Measurements from ENCODE around the gene CHCHD10. TPM values are rescaled to one million over a fixed set of nuclear protein-coding genes. Genes with fewer than 3 reads are reported as not detected.
A peak's percentile ranks its signal among the peaks of the same experiment; 100 is the strongest.
"Not testable (repeated sequence)": the region's sequence is repeated elsewhere in the genome, so short reads cannot be mapped to it uniquely, and the experiment has no call there.

CHCHD10 gene
- polyA plus RNA-seq, 3 donors, result 62.2 to 122 (median 98.4) TPM

- not testable (repeated sequence) for DNase-seq (ENCODE audit: extremely low read depth in 1 of 11, low read depth in 9 of 11, low spot score in 4 of 11)
Observed at GRCh38 chr22:23728108-23728507, 39.7 kb downstream of the CHCHD10 start.

- DNase-seq (ENCODE audit: extremely low read depth in 1 of 11, low read depth in 9 of 11, low spot score in 4 of 11), result no peak
Observed at GRCh38 chr22:23722724-23723123, 45.0 kb downstream of the CHCHD10 start.

GRCh38 chr22:23722160-23722559 lies 45.6 kb downstream of the CHCHD10 start:
- DNase-seq (ENCODE audit: extremely low read depth in 1 of 11, low read depth in 9 of 11, low spot score in 4 of 11), result no peak

- no peak for DNase-seq (ENCODE audit: extremely low read depth in 1 of 11, low read depth in 9 of 11, low spot score in 4 of 11)
Observed at GRCh38 chr22:23720855-23721254, 46.9 kb downstream of the CHCHD10 start.

- peak in 1 of 11 donors; percentile 9 for DNase-seq (ENCODE audit: extremely low read depth in 1 of 11, low read depth in 9 of 11, low spot score in 4 of 11)
Observed at GRCh38 chr22:23718371-23719165, 49.2 kb downstream of the CHCHD10 start.

- DNase-seq (ENCODE audit: extremely low read depth in 1 of 11, low read depth in 9 of 11, low spot score in 4 of 11), result peak; percentile 64 to 84 (median 80)
Observed at GRCh38 chr22:23716811-23717801, 50.7 kb downstream of the CHCHD10 start.

Other genes starting within 250 kb of the CHCHD10 start
- 1 to 10 TPM in 1 of 3 donors, under 1 TPM in 2; 0.28 to 1.9 (median 0.88) TPM for gene IGLL1, start 187.7 kb downstream of the CHCHD10 start, polyA plus RNA-seq (ENCODE audit: insufficient read length in 3 of 3)
- gene DRICH1, start 135.7 kb downstream of the CHCHD10 start, polyA plus RNA-seq (ENCODE audit: insufficient read length in 3 of 3), result 1 to 10 TPM; 1.9 to 3.3 (median 2.9) TPM
- 1 to 10 TPM; 2.3 to 6.7 (median 2.8) TPM for gene RGL4, start 77.0 kb downstream of the CHCHD10 start, polyA plus RNA-seq (ENCODE audit: insufficient read length in 3 of 3)
- 1 to 10 TPM; 5.9 to 7.6 (median 5.9) TPM for gene ZNF70, start 16.9 kb downstream of the CHCHD10 start, polyA plus RNA-seq (ENCODE audit: insufficient read length in 3 of 3)
- gene VPREB3, start 13.5 kb downstream of the CHCHD10 start, polyA plus RNA-seq (ENCODE audit: insufficient read length in 3 of 3), result 1 to 10 TPM in 1 of 3 donors, under 1 TPM in 2; 0.50 to 1.2 (median 0.96) TPM
- gene C22orf15, start 5.0 kb downstream of the CHCHD10 start, polyA plus RNA-seq (ENCODE audit: insufficient read length in 3 of 3), result 1 to 10 TPM; 2.4 to 3.5 (median 3.2) TPM
- 10 to 100 TPM; 16.8 to 21.6 (median 20.2) TPM for gene MMP11, start 4.9 kb upstream of the CHCHD10 start, polyA plus RNA-seq (ENCODE audit: insufficient read length in 3 of 3)
- 100 to 1,000 TPM; 158 to 212 (median 202) TPM for gene SMARCB1, start 19.0 kb upstream of the CHCHD10 start, polyA plus RNA-seq (ENCODE audit: insufficient read length in 3 of 3)
- gene DERL3, start 71.0 kb upstream of the CHCHD10 start, polyA plus RNA-seq (ENCODE audit: insufficient read length in 3 of 3), result 1 to 10 TPM; 3.8 to 6.4 (median 6.0) TPM
- gene SLC2A11, start 89.9 kb upstream of the CHCHD10 start, polyA plus RNA-seq (ENCODE audit: insufficient read length in 3 of 3), result 10 to 100 TPM; 28.2 to 53.7 (median 31.6) TPM
- 100 to 1,000 TPM; 170 to 335 (median 300) TPM for gene MIF, start 126.4 kb upstream of the CHCHD10 start, polyA plus RNA-seq (ENCODE audit: insufficient read length in 3 of 3)
- 10 to 100 TPM; 13.0 to 16.1 (median 13.1) TPM for gene GSTT2B, start 193.2 kb upstream of the CHCHD10 start, polyA plus RNA-seq (ENCODE audit: insufficient read length in 3 of 3)
- gene DDTL, start 198.9 kb upstream of the CHCHD10 start, polyA plus RNA-seq (ENCODE audit: insufficient read length in 3 of 3), result 1 to 10 TPM; 7.6 to 9.7 (median 8.0) TPM
- gene DDT, start 206.5 kb upstream of the CHCHD10 start, polyA plus RNA-seq (ENCODE audit: insufficient read length in 3 of 3), result 10 to 100 TPM; 73.3 to 91.4 (median 85.5) TPM
- gene GSTT2, start 212.2 kb upstream of the CHCHD10 start, polyA plus RNA-seq (ENCODE audit: insufficient read length in 3 of 3), result 1 to 10 TPM in 2 of 3 donors, not detected in 1; 1.8 to 2.5 TPM
- not detected for gene GSTT4, start 237.5 kb upstream of the CHCHD10 start, polyA plus RNA-seq (ENCODE audit: insufficient read length in 3 of 3)
- 10 to 100 TPM; 45.2 to 62.5 (median 57.2) TPM for gene CABIN1, start 243.3 kb upstream of the CHCHD10 start, polyA plus RNA-seq (ENCODE audit: insufficient read length in 3 of 3)

Data from renal cortex interstitium (tissue), 11 donors.